Epithelial cell of proximal tubule (primary cell): ENCODE data around the gene SFPQ. TPM values are rescaled to one million over a fixed set of nuclear protein-coding genes. Genes with fewer than 3 reads are reported as not detected.
"Not testable (repeated sequence)": the region's sequence is repeated elsewhere in the genome, so short reads cannot be mapped to it uniquely, and the experiment has no call there.

ENCODE experiments used
- DNase-seq: peaks from one replicate; pipeline ENCODE4 v3.0.0-alpha.2; 2011; ENCODE audit warnings: low read depth
- H3K4me3 ChIP-seq: 2 replicates; pipeline ENCODE4 v1.5.1; 2011; ENCODE audit warnings: low read depth, mild to moderate bottlenecking, low read length
- total RNA-seq: library from RNA; depleted of rRNA; stranded (reverse); fragments of >200 nt; gene quantifications from 2 replicates; pipeline ENCODE4 v1.2.3, GENCODE V29; 2015
- TF ChIP-seq, protein P1 (sequence below): conservative IDR thresholded peaks from 2 replicates; pipeline ENCODE4 v1.5.1; 2012; ENCODE audit warnings: low read depth, mild to moderate bottlenecking, low read length

The SFPQ gene, protein sequence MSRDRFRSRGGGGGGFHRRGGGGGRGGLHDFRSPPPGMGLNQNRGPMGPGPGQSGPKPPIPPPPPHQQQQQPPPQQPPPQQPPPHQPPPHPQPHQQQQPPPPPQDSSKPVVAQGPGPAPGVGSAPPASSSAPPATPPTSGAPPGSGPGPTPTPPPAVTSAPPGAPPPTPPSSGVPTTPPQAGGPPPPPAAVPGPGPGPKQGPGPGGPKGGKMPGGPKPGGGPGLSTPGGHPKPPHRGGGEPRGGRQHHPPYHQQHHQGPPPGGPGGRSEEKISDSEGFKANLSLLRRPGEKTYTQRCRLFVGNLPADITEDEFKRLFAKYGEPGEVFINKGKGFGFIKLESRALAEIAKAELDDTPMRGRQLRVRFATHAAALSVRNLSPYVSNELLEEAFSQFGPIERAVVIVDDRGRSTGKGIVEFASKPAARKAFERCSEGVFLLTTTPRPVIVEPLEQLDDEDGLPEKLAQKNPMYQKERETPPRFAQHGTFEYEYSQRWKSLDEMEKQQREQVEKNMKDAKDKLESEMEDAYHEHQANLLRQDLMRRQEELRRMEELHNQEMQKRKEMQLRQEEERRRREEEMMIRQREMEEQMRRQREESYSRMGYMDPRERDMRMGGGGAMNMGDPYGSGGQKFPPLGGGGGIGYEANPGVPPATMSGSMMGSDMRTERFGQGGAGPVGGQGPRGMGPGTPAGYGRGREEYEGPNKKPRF
- total RNA-seq, result 136 and 223 TPM in 2 replicates

DNA sequence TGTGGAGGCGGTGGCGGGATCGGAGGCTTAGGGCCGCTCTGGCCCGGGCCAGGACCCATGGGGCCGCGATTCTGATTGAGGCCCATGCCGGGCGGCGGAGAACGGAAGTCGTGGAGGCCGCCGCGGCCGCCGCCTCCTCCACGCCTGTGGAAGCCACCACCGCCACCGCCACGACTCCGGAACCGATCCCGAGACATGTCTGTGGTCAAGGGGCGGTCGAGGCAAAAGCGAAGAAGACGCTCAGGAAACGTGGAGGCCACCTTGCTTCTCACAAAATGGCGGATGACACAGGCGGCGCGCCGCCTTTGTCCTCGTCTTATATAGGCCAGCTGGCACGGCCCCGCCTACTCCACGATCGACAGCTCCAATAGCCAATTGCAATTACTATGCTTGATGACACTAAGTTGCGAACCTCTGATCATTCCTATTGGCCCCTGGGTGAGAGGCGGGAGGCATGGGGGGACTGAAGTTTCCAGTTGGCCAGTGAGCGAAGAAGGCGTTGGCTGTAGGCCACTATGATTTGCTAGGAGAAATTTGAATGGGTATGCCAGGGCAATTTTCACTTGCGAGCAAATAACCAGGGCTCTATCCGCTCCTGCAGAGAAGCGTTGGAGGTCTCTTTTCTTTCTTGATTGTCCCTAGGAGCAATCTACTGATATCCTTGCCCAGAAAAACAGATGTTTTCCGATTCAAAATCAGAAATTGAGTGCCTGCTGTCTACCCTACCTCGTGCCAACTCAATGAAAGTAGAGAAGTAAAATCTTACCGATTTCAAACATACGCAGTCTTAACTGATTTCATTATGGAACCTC is at the start of gene SFPQ:
SFPQ (minus strand) TSS at position 293 of the 812 bp plus-strand sequence; CDS start at position 197, 96 bp downstream.
- peak within 1 kb of the TSS; percentile 76 for H3K4me3 ChIP-seq
- DNase-seq, result peak; percentile 95
- TF ChIP-seq, protein P1, sequence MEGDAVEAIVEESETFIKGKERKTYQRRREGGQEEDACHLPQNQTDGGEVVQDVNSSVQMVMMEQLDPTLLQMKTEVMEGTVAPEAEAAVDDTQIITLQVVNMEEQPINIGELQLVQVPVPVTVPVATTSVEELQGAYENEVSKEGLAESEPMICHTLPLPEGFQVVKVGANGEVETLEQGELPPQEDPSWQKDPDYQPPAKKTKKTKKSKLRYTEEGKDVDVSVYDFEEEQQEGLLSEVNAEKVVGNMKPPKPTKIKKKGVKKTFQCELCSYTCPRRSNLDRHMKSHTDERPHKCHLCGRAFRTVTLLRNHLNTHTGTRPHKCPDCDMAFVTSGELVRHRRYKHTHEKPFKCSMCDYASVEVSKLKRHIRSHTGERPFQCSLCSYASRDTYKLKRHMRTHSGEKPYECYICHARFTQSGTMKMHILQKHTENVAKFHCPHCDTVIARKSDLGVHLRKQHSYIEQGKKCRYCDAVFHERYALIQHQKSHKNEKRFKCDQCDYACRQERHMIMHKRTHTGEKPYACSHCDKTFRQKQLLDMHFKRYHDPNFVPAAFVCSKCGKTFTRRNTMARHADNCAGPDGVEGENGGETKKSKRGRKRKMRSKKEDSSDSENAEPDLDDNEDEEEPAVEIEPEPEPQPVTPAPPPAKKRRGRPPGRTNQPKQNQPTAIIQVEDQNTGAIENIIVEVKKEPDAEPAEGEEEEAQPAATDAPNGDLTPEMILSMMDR, result no peak

DNA sequence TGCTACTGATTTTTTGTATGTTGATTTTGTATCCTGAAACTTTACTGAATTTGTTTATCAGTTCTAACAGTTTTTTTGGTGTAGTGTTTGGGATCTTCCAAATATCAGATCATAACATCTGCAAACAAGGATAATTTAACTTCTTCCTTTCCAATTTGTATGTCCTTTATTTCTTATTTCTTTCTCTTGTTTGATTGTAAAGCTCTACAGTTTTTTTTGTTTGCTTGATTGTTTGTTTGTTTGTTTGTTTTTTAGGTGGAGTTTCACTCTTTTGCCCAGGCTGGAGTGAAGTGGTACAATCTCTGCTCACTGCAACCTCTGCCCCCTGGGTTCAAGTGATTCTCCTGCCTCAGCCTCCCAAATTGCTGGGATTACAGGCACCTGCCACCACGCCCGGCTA is 43.8 kb upstream of the SFPQ start:
- not testable (repeated sequence) for DNase-seq, H3K4me3 ChIP-seq

DNA sequence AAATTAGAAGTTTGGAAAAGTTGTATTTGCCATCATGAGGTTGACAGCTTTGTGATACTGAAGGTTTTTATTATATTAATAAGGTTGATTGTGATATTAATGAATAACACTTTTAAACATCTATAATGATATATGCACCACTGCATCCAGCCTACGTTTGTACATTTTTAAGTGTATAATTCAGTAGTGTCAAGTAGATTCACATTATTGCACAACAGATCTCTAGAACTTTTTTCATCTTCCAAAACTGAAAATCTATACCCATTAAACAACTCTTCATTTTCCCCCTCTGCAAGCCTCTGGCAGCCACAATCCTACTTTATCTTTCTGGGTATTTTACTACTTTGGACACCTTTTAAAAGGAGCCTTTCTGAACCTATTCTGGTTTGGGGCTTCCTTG is 38.3 kb upstream of the SFPQ start:
- DNase-seq, result no peak
- TF ChIP-seq, protein P1, result no peak

DNA sequence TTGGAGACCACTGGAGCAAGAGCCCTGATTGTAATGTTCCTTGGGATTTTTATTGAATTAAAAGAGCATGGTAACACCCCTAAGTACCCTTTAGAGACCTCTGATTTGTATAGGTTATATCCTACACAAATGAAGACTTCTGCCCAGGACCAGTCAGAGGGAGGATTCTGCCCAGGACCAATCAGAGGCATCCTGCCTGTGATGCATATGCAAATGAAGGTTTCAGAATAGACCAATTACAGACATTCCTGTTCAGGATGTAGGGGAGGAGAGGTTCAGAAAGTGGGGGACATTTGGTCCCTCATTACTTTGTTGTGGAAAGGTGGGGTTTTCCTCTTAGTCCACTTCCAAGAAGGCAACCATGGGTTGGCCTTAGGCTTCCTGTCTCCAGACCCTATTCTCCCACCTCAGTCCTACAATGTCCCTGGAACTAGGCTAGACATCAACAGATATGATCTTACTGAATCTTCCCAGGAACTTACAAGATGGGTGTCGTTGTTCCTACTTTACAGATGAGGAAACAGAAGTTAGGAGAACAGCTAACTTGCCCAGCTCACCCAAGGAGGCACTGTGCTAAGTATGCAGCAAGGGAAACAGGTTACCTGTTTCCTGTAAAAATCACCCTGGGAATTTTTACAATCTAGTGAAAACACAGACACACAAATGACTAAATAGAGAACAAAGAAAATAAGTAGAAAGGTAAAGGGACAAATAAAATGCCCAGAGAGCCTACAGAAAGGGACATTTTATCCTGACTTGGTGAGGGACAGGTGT is 36.8 kb upstream of the SFPQ start:
- H3K4me3 ChIP-seq, result no peak overlapping the region
- no peak for DNase-seq
- TF ChIP-seq, protein P1, result no peak

More for the DNA sequence above, 38.3 kb upstream of the SFPQ start:
- H3K4me3 ChIP-seq, result no peak overlapping the region

DNA sequence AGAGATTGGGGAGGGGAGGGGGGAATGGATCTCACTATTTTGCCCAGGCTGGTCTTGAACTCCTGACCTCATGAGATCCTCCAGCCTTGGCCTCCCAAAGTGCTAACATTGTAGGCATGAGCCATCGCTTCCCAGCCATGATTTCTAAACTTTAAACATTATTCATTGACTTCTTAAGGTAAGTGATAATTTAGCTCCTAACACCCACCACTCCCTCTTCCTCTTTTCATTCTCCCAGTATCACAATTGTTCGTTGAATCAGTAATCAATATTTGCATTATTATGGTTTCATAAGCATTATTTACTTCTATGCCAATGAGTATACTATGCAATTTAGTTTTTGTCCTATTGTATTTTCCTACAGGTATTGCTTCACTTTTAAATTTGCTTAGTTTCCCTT is 33.6 kb upstream of the SFPQ start:
- no peak for DNase-seq
- H3K4me3 ChIP-seq, result no peak overlapping the region
- TF ChIP-seq, protein P1, result no peak

DNA sequence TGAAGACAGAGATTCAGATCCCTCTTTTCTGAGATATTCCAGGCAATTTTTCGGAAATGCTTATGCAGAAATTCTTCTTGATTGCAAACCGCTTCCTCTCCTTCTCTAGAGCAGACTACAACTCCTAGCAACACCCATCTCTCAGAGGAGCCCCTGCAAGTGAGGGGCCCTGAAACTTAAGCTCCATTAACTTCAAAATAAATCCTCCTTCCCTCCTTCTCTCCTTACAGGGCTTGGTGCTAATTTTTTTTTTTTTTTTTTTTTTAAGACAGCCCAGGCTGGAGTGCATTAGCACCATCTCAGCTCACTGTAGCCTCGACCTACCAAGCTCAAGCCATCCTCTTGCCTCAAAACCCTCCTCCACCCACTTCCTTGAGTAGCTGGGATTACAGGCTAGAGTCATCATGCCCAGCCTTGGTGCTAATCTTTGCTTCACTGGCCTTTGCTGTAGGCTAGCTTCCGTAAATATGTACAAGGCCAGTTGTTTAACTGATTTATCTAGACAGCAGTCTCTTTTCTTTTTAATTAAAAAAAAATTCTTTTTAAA is 30.2 kb upstream of the SFPQ start:
- H3K4me3 ChIP-seq, result no peak overlapping the region
- TF ChIP-seq, protein P1, result no peak
- no peak for DNase-seq
